ENCODE results near the gene MED13L.
"Not testable (repeated sequence)": the region's sequence is repeated elsewhere in the genome, so short reads cannot be mapped to it uniquely, and the experiment has no call there.

MED13L gene

DNA sequence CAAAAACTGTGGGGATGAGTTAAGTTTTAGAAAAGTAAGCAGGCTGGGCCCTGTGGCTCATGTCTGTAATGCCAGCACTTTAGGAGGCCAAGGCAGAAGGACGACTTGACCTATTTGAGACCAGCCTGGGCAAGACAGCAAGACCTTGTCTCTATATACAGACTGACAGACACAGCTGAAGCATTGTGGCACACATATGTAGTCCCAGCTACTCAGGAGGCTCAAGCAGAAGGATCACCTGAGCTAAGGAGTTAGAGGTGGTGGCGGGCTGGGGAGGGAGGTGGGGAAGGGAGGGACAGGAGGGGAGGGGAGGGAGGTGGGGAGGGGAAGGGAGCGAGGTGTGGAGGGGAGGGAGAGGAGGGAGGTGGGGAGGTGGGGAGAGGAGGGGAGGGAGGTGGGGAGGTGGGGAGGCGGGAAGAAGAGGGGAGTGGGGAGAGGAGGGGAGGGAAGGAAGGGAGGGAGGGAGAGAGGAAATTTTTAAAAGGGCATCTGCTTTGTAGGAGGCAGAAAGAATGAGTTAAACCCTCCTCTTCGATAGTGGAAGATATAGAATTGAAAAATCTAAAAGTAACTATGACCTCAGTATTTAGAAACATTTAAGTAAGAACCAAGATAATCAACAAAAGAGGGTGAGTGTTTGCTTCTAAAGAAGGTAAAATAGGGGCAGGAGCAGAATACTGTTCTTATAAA, 30.9 kb downstream of the MED13L start:
- no peak for DNase-seq

DNA sequence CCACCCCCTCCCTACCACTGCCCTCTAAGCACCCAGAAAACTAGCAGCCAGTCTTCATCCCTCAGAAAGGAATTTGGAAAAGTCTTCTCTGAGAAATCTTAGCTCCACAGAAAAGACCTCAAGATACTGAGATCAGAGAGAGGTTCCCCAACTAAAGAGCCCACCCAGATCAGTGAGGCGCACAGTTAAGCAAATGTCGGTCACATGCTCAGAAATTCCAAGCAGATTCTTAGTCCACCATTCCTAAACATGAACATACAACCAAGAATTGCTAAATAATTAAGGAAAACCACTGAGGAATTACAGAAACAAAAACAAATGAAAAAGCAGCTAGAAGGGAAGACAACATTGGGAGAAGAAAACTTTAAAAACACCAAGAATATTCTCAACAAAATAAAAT, 32.3 kb downstream of the MED13L start:
- DNase-seq, result no peak

DNA sequence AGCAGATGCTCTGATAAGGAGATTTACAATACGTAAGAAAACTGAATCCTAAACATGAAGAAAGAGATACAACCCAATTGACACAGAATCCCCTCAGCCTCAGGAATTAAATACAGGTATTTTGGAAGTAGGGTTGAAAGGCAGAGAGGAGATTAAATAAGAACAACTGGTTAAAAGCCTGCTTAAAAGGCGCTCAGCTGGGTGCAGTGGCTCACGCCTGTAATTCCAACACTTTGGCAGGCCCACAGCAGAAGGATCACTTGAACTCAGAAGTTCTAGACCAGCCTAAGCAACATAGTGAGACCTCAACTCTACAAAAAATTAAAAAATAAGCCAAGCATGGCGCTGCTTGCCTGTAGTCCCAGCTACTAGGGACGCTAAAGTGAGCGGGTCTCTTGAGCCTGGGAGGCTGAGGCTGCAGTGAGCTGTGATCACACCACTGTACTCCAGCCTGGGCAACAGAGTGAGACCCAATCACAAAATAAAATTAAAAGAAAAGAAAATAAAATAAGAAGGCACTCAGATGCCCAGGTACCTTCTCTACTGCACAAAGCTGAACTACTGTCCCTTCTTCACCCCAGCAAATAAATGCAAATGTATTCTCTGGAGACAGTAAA, 32.9 kb downstream of the MED13L start:
- DNase-seq, result no peak

- DNase-seq, result peak; percentile 49
These were observed 33.5 kb downstream of the MED13L start for GRCh38 chr12:116244001-116244400.

- DNase-seq, result no peak
These were observed 34.8 kb downstream of the MED13L start for GRCh38 chr12:116242740-116243139.

- DNase-seq, result no peak
These were observed 36.2 kb downstream of the MED13L start for GRCh38 chr12:116241157-116241759.

DNA sequence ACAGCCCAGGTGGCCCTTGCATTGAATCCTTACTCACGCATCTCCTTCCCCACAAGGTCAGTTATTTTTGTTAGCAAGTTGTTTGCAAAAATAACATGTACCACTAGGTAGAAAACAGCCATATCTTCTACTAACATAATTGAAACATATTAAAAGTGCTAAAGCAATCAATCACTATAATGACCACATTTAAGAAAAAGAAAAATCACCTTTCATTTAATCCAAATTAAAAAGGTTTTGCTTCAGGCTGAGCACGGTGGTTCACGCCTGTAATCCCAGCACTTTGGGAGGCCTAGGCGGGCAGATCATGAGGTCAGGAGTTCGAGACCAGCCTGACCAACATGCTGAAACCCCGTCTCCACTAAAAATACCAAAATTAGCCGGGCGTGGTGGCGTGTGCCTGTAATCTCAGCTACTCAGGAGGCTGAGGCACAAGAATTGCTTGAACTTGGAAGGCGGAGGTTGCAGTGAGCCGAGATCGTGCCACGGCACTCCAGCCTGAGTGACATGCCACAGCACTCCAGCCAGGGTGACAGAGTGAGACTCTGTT, 38.8 kb downstream of the MED13L start:
- DNase-seq, result not testable (repeated sequence)

GRCh38 chr12:116238149-116238548, 39.3 kb downstream of the MED13L start:
- no peak for DNase-seq

DNA sequence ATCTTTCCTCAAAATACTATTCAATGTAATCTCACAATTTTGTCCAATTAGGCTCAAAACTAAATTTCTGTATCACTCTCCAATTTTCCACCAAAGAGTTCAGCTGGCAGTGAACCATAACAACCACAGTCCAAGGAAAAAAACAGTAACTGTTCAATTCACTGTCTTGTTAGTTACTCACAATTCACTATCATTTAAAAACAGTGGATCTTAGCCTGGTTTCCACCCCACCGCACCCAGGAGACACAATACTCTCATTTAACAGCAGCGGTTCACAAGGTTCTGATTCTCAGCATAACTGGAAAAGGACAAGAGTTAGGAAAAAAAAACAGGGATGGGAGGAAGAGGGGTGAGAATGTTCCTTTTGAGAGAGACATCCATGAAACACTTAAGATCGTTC, 40.5 kb downstream of the MED13L start:
- no peak for DNase-seq

DNA sequence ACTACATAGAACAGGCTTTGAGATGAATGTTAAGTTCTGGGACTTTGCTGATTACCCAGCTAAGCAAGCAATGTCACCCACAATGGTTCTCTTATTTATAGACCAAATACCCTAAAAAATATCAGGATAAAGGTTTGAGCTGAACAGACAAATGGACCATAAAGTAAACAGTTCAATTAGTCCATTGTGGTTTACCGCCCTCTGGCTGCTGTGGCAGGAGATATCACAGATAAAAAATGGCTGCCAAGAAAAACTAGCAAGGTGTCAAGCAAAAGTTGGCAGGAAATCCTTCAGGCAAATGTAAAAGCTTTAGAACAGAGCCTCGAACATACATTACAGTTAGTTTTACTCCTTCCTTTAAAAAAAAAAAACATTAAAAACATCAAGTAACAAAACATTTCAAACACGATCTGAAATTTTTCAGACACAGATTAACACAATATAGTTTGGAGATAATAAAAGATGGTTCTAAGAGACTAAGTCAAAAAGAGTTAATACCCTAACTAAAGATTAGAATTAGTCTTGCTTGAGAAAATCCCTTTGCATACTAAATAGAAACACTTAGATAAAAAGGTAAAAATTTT, 41.3 kb downstream of the MED13L start:
- peak; percentile 48 for DNase-seq

GRCh38 chr12:116234148-116234547, 43.3 kb downstream of the MED13L start:
- DNase-seq, result not testable (repeated sequence)

GRCh38 chr12:116233669-116234068, 43.8 kb downstream of the MED13L start:
- DNase-seq, result no peak

- no peak for DNase-seq
These were observed 49.7 kb downstream of the MED13L start for GRCh38 chr12:116227811-116228210.

DNA sequence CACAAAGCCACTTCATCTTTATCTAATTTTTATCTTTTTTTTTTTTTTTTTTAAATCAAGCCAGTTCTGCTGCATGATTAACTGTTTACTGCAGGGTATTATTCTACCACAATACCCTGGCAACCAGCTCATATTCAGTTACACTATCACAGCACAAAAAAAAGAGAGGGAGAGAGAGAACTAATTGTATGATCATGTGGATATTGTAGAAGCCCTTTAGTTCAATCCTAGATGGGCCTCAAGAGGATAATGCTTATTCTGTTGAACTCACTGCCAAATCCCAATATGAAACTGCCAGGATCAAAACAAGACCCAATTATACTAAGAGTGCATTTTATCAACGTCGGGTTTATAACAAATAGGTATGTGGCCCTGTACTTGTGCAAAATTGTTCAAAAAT, 51.5 kb downstream of the MED13L start:
- no peak for DNase-seq

DNA sequence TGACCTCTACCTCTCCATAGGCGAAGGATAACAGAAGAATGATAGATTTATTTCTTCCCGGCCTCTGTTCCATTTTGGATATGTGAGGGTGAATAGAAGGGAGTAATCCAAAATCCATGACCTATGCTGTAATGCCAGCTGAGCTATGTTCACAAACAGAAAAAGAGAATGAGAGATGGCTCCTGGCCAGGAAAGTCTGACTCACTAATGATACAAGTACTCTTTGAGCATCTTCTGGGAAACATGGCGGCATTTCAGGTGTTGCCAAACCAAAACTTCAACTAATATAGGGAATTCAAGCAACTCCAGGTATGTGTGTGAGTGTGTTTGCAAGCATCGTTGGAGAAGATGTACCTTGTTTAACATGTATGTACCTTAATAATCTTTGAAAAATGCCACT, 55.1 kb downstream of the MED13L start:
- DNase-seq, result peak; percentile 37

DNA sequence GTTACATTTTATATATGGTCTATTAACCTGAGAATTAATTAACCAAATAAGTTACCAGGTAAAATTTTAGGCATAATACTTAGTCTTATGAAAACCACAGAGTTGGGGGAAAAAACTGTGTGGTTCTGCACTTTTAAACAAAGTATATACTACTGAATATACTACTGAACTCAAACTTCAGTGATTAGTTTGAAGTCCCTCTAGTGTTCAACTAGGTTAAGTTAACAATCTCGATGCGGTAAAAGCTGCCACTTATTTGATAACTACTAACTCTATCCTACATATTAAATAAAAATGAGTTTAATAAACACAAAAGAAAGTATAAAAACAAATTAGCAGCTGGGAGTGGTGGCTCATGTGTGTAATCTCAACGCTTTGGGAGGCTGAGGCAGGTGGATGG, 56.7 kb downstream of the MED13L start:
- no peak for DNase-seq

DNA sequence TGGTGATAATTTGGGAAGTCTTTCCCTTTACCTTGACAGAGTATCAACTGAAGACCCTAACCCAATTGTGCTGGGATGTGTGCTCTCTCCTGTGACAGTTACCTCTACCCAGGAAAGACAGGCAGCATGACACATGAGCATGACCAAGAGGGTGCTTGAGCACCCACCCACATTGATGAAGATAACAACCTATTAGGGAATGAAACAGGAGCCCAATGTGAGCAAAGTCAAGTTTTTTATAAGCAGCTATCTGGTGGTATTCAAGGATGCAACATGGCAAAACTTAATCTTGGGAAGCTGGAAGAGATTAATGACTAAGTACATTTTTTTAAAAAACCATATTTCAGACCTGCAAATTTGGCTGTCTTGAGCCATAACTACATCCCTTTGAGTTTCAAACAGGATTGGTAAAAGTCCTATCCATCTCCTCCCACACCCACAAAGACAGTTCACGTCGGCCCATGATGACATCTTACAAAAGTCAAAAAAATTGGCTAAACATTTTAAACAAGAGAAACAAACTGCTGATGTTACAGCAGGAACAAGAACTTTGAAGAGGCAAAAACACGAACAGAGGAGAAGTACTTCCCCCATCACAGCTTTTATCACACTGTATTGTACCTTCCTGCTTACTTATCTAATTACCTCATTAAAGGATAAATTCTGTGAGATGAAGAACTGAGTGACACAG, 60.3 kb downstream of the MED13L start:
- peak; percentile 23 for DNase-seq

DNA sequence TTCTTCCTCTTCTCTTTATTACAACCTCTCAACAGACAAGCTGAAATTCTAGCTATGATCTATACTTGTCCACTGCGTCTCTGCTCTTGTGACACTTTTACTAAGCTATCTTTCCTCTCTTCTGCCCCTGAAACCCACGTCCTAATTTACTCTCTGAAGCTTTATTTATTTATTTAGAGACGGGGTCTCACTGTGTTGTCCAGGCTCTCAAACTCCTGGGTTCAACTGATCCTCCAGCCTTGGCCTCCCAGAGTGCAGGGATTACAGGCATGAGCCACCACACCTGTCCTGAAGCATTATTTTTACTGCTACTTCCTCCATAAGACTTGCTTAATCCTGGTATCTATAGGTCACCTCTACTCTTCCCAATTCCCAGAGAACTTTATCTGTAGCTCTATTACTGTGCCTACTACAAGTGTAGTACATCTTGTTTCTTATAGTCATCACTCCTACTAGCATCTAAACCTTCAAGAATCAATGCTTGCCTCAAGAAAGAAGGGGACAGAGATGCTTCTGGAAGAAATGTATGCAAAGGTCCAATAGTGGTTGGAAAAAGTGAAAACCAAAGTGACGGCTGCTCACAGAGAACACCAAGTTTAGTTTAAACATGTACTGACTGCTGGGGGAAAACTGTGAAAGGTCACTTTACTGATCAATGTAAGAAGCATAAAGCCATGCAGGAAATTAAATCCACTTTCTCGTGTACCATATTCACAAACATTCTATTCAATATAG, 61.3 kb downstream of the MED13L start:
- DNase-seq, result no peak

- DNase-seq, result no peak
These were observed 62.5 kb downstream of the MED13L start for GRCh38 chr12:116215023-116215422.

GRCh38 chr12:116213885-116214527, 63.5 kb downstream of the MED13L start:
- DNase-seq, result no peak

GRCh38 chr12:116213014-116213413, 64.5 kb downstream of the MED13L start:
- DNase-seq, result no peak

DNA sequence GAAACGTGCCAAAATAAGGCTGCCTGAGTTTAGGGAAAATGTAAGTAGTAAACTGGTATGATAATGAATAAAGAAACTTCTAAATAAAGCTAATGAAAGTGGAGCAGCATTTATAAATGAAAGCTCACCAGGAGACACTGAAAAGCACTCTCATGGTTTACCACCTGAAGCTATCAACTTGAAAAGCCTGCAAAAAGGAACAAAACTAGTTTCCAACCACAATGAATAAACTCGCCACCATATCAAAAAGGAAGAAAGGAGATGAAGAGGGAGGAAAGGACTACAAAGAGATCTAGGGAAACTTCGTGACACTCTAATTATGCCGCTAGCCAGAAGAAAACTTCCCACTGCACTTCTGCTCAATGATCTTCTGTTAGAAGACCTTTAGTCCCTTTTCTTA, 66.7 kb downstream of the MED13L start:
- DNase-seq, result no peak

All from suppressor macrophage treated with lipopolysaccharide for 4 hours (primary cell).